H1 (cell line): ENCODE data around the gene NLK. TPM values are rescaled to one million over a fixed set of nuclear protein-coding genes. Genes with fewer than 3 reads are reported as not detected.

ENCODE experiments used
- CTCF ChIA-PET: fragments of 300-600 bp; sonication (Branson Sonifier 250); formaldehyde crosslinking; loops from one replicate; lab custom pipeline; 2021; ENCODE audit not compliant: partially characterized antibody; lab: Charles Lee
- POLR2A ChIA-PET: fragments of 300-600 bp; sonication (Branson Sonifier 250); formaldehyde crosslinking; loops from one replicate; lab custom pipeline; 2021; ENCODE audit warnings: inconsistent platforms; ENCODE audit not compliant: partially characterized antibody; lab: Charles Lee
- DNase-seq, 2 experiments: peaks; one replicate each; pipeline versions ENCODE4 v3.0.0 to v3.0.0-alpha.2; 2010 to 2022; ENCODE audit warnings: low spot score in 2 of 2, low read depth in 1 of 2, mixed read lengths in 1 of 2
- FAIRE-seq: peaks from 2 replicates; lab custom pipeline; 2011; peaks lifted over from hg19 to GRCh38; lab: Jason Lieb, UNC
- H2AFZ ChIP-seq: 2 replicates; pipeline ENCODE4 v1.8.1; 2012; ENCODE audit warnings: low read length, inconsistent platforms
- H2AK5ac ChIP-seq: 2 replicates; pipeline ENCODE4 v1.6.1; 2013; ENCODE audit warnings: low read depth, low read length
- H2BK120ac ChIP-seq: replicated peaks from 2 replicates; pipeline ENCODE3; 2013; ENCODE audit warnings: low read depth, low read length, inconsistent platforms
- H2BK12ac ChIP-seq: 2 replicates; pipeline ENCODE4 v1.6.1; 2013; ENCODE audit warnings: low read depth, low read length
- H2BK15ac ChIP-seq: 2 replicates; pipeline ENCODE4 v1.6.1; 2013; ENCODE audit warnings: low read length
- H2BK20ac ChIP-seq: 2 replicates; pipeline ENCODE4 v1.6.1; 2013; ENCODE audit warnings: low read length
- H2BK5ac ChIP-seq: 2 replicates; pipeline ENCODE4 v1.6.1; 2013; ENCODE audit warnings: low read depth, low read length
- H3K14ac ChIP-seq: 2 replicates; pipeline ENCODE4 v1.6.1; 2013; ENCODE audit warnings: inconsistent platforms; ENCODE audit not compliant: insufficient read length
- H3K18ac ChIP-seq: 2 replicates; pipeline ENCODE4 v1.6.1; 2013; ENCODE audit warnings: low read length; ENCODE audit errors: extremely low read depth
- H3K23ac ChIP-seq: 2 replicates; pipeline ENCODE4 v1.6.1; 2013; ENCODE audit warnings: inconsistent platforms; ENCODE audit not compliant: insufficient read length
- H3K23me2 ChIP-seq: 2 replicates; pipeline ENCODE4 v1.6.1; 2013; ENCODE audit warnings: low read depth, low read length
- H3K27ac ChIP-seq: 2 replicates; pipeline ENCODE4 v1.6.1; 2011; ENCODE audit warnings: low read depth, low read length, inconsistent platforms
- H3K27me3 ChIP-seq, 4 experiments: replicated peaks in 1 of 4; 1 replicate in 1 of 4; 2 replicates in 3 of 4; pipeline versions ENCODE4 v1.6.1 to v1.8.1; 2011 to 2013; ENCODE audit warnings: low read length in 3 of 4, mild to moderate bottlenecking in 3 of 4, inconsistent platforms in 2 of 4, mixed read lengths in 2 of 4, moderate library complexity in 1 of 4; ENCODE audit not compliant: control insufficient read depth in 3 of 4, insufficient read depth in 3 of 4; ENCODE audit errors: extremely low read depth in 1 of 4
- H3K36me3 ChIP-seq, 4 experiments: 2 replicates each; pipeline versions ENCODE4 v1.6.1 to v1.8.1; 2011 to 2013; ENCODE audit warnings: mild to moderate bottlenecking in 4 of 4, low read length in 3 of 4, moderate library complexity in 2 of 4, control low read depth in 1 of 4, inconsistent platforms in 1 of 4; ENCODE audit not compliant: insufficient read depth in 4 of 4, control insufficient read depth in 2 of 4
- H3K4ac ChIP-seq: replicated peaks from 2 replicates; pipeline ENCODE3; 2013; ENCODE audit warnings: low read length, low read depth, mixed read lengths, inconsistent platforms; ENCODE audit not compliant: insufficient read length
- H3K4me1 ChIP-seq, 4 experiments: replicated peaks in 1 of 4; 1 replicate in 1 of 4; 2 replicates in 3 of 4; pipeline versions ENCODE4 v1.6.1 to v1.8.1; 2011 to 2013; ENCODE audit warnings: low read length in 3 of 4, inconsistent platforms in 2 of 4, mixed read lengths in 1 of 4; ENCODE audit not compliant: insufficient read depth in 4 of 4, control insufficient read depth in 3 of 4
- H3K4me2 ChIP-seq, 2 experiments: 2 replicates each; pipeline versions ENCODE4 v1.6.1 to v1.8.1; 2011 to 2013; ENCODE audit warnings: low read depth in 2 of 2, low read length in 2 of 2, control low read depth in 1 of 2, inconsistent platforms in 1 of 2, mild to moderate bottlenecking in 1 of 2; ENCODE audit not compliant: insufficient read depth in 1 of 2
- H3K4me3 ChIP-seq, 4 experiments: fragments of 200-600, 300-600 bp in 1 of 4; sonication (generic), shearing (Covaris generic), sonication (Bioruptor Twin) in 1 of 4; 2 replicates each; pipeline versions ENCODE4 v1.5.1 to v1.8.1; 2011 to 2016; ENCODE audit warnings: low read length in 4 of 4, low read depth in 3 of 4, control low read depth in 2 of 4, inconsistent platforms in 2 of 4, mild to moderate bottlenecking in 2 of 4, mixed read lengths in 1 of 4, moderate library complexity in 1 of 4; ENCODE audit not compliant: insufficient read depth in 2 of 4; ENCODE audit errors: extremely low read depth in 1 of 4
- H3K56ac ChIP-seq: replicated peaks from 2 replicates; pipeline ENCODE3; 2013; ENCODE audit warnings: low read depth, mild to moderate bottlenecking, mixed read lengths, low read length, inconsistent platforms; ENCODE audit not compliant: insufficient read length
- H3K79me1 ChIP-seq: 2 replicates; pipeline ENCODE4 v1.6.1; 2013; ENCODE audit warnings: low read depth, low read length, control low read depth
- H3K79me2 ChIP-seq, 2 experiments: 2 replicates each; pipeline versions ENCODE4 v1.6.1 to v1.8.1; 2012 to 2013; ENCODE audit warnings: low read length in 2 of 2, mild to moderate bottlenecking in 2 of 2, inconsistent platforms in 1 of 2; ENCODE audit not compliant: insufficient read depth in 2 of 2, control insufficient read depth in 1 of 2
- H3K9ac ChIP-seq, 4 experiments: replicated peaks in 1 of 4; 1 replicate in 1 of 4; 2 replicates in 3 of 4; pipeline versions ENCODE4 v1.6.1 to v1.8.1; 2011 to 2013; ENCODE audit warnings: low read depth in 3 of 4, low read length in 3 of 4, control low read depth in 2 of 4, mild to moderate bottlenecking in 2 of 4, moderate library complexity in 2 of 4, inconsistent platforms in 1 of 4; ENCODE audit errors: extremely low read depth in 1 of 4
- H3K9me3 ChIP-seq, 2 experiments: 2 replicates each; pipeline versions ENCODE4 v1.6.1 to v1.8.1; 2012 to 2013; ENCODE audit warnings: mild to moderate bottlenecking in 2 of 2, moderate library complexity in 2 of 2, control low read depth in 1 of 2, inconsistent platforms in 1 of 2, low read depth in 1 of 2, low read length in 1 of 2, mixed read lengths in 1 of 2; ENCODE audit not compliant: insufficient read depth in 2 of 2
- H4K20me1 ChIP-seq, 2 experiments: replicated peaks in 1 of 2; 2 replicates each; pipeline versions ENCODE3 to v1.8.1; 2011 to 2013; ENCODE audit warnings: inconsistent platforms in 2 of 2, low read length in 2 of 2, mild to moderate bottlenecking in 1 of 2; ENCODE audit not compliant: insufficient read depth in 2 of 2, control insufficient read depth in 1 of 2
- H4K5ac ChIP-seq: 2 replicates; pipeline ENCODE4 v1.6.1; 2013; ENCODE audit warnings: low read length, low read depth, mixed read lengths, inconsistent platforms; ENCODE audit not compliant: insufficient read length
- H4K8ac ChIP-seq: 2 replicates; pipeline ENCODE4 v1.8.0; 2013; ENCODE audit warnings: mild to moderate bottlenecking, moderate library complexity, low read length, inconsistent platforms; ENCODE audit not compliant: insufficient read depth; ENCODE audit errors: extremely low read depth
- H4K91ac ChIP-seq: replicated peaks from 2 replicates; pipeline ENCODE3; 2013; ENCODE audit warnings: low read length, mixed read lengths, inconsistent platforms; ENCODE audit not compliant: insufficient read length
- SIX5 ChIP-seq: IDR thresholded peaks from 2 replicates; pipeline ENCODE4 v1.6.1; 2011; ENCODE audit warnings: mild to moderate bottlenecking, low read depth, low read length
- whole genome bisulfite sequencing, 2 experiments: shearing (Covaris generic) in 1 of 2; methylation state at CpG; one replicate each; pipeline versions ENCODE4 v1.1.6 to v1.1.7; 2013 to 2015; ENCODE audit warnings: low lambda C conversion rate in 2 of 2, mixed read lengths in 2 of 2, inconsistent platforms in 1 of 2, low coverage in 1 of 2, missing lambda C conversion rate in 1 of 2; ENCODE audit not compliant: insufficient replicate concordance in 2 of 2, insufficient coverage in 1 of 2, insufficient read length in 1 of 2; ENCODE audit errors: extremely low coverage in 1 of 2, missing lambda C conversion rate in 1 of 2; 5-methylcytosine and 5-hydroxymethylcytosine counted together
- polyA plus RNA-seq, 7 experiments: library from polyadenylated mRNA; depleted of rRNA in 3 of 7; stranded (reverse) in 5 of 7; unstranded in 2 of 7; fragments of >200 nt in 5 of 7; fragments of 200-250 nt in 2 of 7; gene quantifications; 1 replicate in 5 of 7; 2 replicates in 1 of 7; 4 replicates in 1 of 7; pipeline versions ENCODE4 v1.2.1 to v1.2.3, GENCODE V29; 2011 to 2013; ENCODE audit warnings: missing spikeins in 2 of 7, mixed read lengths in 2 of 7
- total RNA-seq: library from RNA; stranded (reverse); fragmentation: NEBNext Ultra II Directional; extraction: Animal tissue kit (Norgen Biotek cat#: 25700); gene quantifications from 2 replicates; pipeline ENCODE4 v1.2.1, GENCODE V29; 2021

The NLK gene
- total and polyA plus RNA-seq, 2 of the 8 experiments (the other 6 are each of a cell fraction or from before 2014, with no cell fraction given): 30.8 to 49.9 TPM

- no peak for DNase-seq
- H3K4ac ChIP-seq: no peak overlapping the region
- 76% methylated on average over 1 of the region's 1 CpG; no CpG with 5 or more reads in 1 of the 2 experiments for WGBS, 2 experiments
- H3K27me3 ChIP-seq: no peaks in the 10 kb centered on the region
- no peak overlapping the region; the same call in 1 of the 2 replicates for H2BK12ac ChIP-seq
- POLR2A ChIA-PET: interaction anchor here (3.1 kb wide), 1 partner anchor 11 kb away, joined by 11 read pairs; no protein-coding TSS in a partner anchor
- H2BK15ac ChIP-seq: no peak overlapping the region
- H3K79me1 ChIP-seq: no peaks in the 10 kb centered on the region; the same call in 1 of the 2 replicates
- FAIRE-seq: no peak
- CTCF ChIA-PET: no interaction called here
- H2AFZ ChIP-seq: no peak overlapping the region
- H3K9me3 ChIP-seq: no peaks in the 10 kb centered on the region
- no peak overlapping the region for H2BK5ac ChIP-seq
- H3K4me1 ChIP-seq: peaks cover 4 to 26% (median 19%) of the 10 kb centered on the region in 4 experiments; a peak in 5 of 7 replicates
- H4K91ac ChIP-seq: no peak overlapping the region
- H3K14ac ChIP-seq: no peak overlapping the region
- no peak overlapping the region for H4K5ac ChIP-seq
- no peaks in the 10 kb centered on the region for H3K23me2 ChIP-seq
- H3K9ac ChIP-seq: no peak overlapping the region
- H3K18ac ChIP-seq: no peak overlapping the region
- H3K23ac ChIP-seq: no peak overlapping the region
- H2BK20ac ChIP-seq: no peak overlapping the region
- H3K56ac ChIP-seq: no peak overlapping the region
- no peak overlapping the region for H2AK5ac ChIP-seq
- H3K27ac ChIP-seq: 0 out of 2 replicates have a peak overlapping the region, but pooled peaks have one; percentile 1
- no peak overlapping the region for H3K4me3 ChIP-seq
- no peak for TF ChIP-seq SIX5
- TF ChIP-seq, all 59 proteins: peak for 0
- Histone ChIP-seq H3K36me3 (peaks cover 0 to 6% (median 5%) of the 10 kb centered on the region in 4 experiments; a peak in 3 of 8 replicates), H4K20me1 (no peaks in the 10 kb centered on the region), H3K79me2 (no peaks in the 10 kb centered on the region), H4K8ac (no peak overlapping the region), H3K4me2 (no peak overlapping the region; a peak in 1 of 4 replicates), H2BK120ac (no peak overlapping the region)
These were observed 131.3 kb downstream of the NLK start for GRCh38 chr17:28173801-28174200.
